ENCODE results near the gene KCNMA1.

GRCh38 chr10:77594471-77594783, 43.2 kb downstream of the KCNMA1 start:
- TF ChIP-seq GATA3 (IDR thresholded peaks at IDR 0.05; ENCODE audit: low read depth, low read length) (no peak), GATA2 (IDR thresholded peaks at IDR 0.05; ENCODE audit: low read depth, low read length) (no peak)

Data from SH-SY5Y (cell line).